OCI-LY3 (cell line): Measurements from ENCODE around the gene CCDC110.

ENCODE experiments used
- H2AFZ ChIP-seq: fragments of 200-600, 300-600 bp; shearing (Covaris generic); 2 replicates; pipeline ENCODE4 v1.6.0; 2014; ENCODE audit warnings: antibody characterized with exemption, low read depth, low read length
- H3K27ac ChIP-seq: fragments of 200-600, 300-600 bp; sonication (generic); 2 replicates; pipeline ENCODE4 v1.5.1; 2014; ENCODE audit warnings: mild to moderate bottlenecking, low read length, moderate library complexity, mixed read lengths
- H3K27me3 ChIP-seq: fragments of 200-600, 300-600 bp; sonication (generic); 2 replicates; pipeline ENCODE4 v1.6.1; 2014; ENCODE audit warnings: low read depth, low read length, mixed read lengths
- H3K36me3 ChIP-seq: fragments of 200-600, 300-600 bp; sonication (generic); replicated peaks from 2 replicates; pipeline ENCODE3; 2014; ENCODE audit warnings: low read depth, low read length, mixed read lengths
- H3K4me1 ChIP-seq: fragments of 300-600, 200-600 bp; sonication (generic); 2 replicates; pipeline ENCODE4 v1.6.1; 2014; ENCODE audit warnings: low read length, mixed read lengths
- H3K4me2 ChIP-seq: fragments of 200-600, 300-600 bp; sonication (generic); 2 replicates; pipeline ENCODE4 v1.6.1; 2014; ENCODE audit warnings: low read length, mixed read lengths
- H3K4me3 ChIP-seq: fragments of 300-600, 200-600 bp; sonication (generic); 2 replicates; pipeline ENCODE4 v1.5.1; 2014; ENCODE audit warnings: antibody characterized with exemption, mild to moderate bottlenecking, low read length, moderate library complexity
- H3K79me2 ChIP-seq: fragments of 300-600, 200-600 bp; shearing (Covaris generic); 2 replicates; pipeline ENCODE4 v1.6.1; 2014; ENCODE audit warnings: mild to moderate bottlenecking, low read length, mixed read lengths
- H3K9ac ChIP-seq: fragments of 300-600, 200-600 bp; shearing (Covaris generic); 2 replicates; pipeline ENCODE4 v1.6.0; 2014; ENCODE audit warnings: mild to moderate bottlenecking, low read length, moderate library complexity
- H3K9me3 ChIP-seq: fragments of 200-600, 300-600 bp; shearing (Covaris generic); 2 replicates; pipeline ENCODE4 v1.6.1; 2014; ENCODE audit warnings: low read length, mixed read lengths; ENCODE audit not compliant: insufficient read depth
- H4K20me1 ChIP-seq: fragments of 200-600, 300-600 bp; sonication (generic); 2 replicates; pipeline ENCODE4 v1.6.1; 2016; ENCODE audit warnings: low read length, mixed read lengths; ENCODE audit not compliant: insufficient read depth
- EZH2phosphoT487 ChIP-seq: fragments of 200-600 bp; shearing (Covaris generic); IDR thresholded peaks from 2 replicates; pipeline ENCODE4 v1.6.1; 2018; ENCODE audit warnings: antibody characterized with exemption, mixed run types, low read depth
- TF ChIP-seq, protein P1 (sequence below): fragments of 200-600, 300-600 bp; sonication (generic); IDR thresholded peaks from 2 replicates; pipeline ENCODE4 v1.5.1; 2014; ENCODE audit warnings: antibody characterized with exemption, low read length, low read depth

CCDC110 gene

DNA sequence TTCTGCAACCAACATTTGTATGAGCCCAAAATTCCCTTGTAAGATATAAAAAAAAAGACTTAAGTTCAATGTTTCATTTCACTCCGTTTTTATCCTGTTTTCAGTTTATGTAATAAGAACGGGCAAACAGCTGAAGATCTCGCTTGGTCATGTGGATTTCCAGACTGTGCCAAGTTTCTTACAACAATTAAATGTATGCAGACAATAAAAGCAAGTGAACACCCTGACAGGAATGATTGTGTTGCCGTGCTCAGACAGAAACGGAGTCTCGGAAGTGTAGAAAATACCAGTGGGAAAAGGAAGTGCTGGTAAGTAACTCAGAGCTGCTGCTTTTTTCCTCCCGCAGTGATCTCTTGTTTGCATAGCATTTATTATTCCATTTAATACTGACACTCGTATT is 72.1 kb downstream of the CCDC110 start:
- no peak overlapping the region for H2AFZ ChIP-seq
- H3K27ac ChIP-seq = peak overlapping the region; percentile 76; the same call in 1 of the 2 replicates
- TF ChIP-seq EZH2phosphoT487 = no peak
- TF ChIP-seq, protein P1, sequence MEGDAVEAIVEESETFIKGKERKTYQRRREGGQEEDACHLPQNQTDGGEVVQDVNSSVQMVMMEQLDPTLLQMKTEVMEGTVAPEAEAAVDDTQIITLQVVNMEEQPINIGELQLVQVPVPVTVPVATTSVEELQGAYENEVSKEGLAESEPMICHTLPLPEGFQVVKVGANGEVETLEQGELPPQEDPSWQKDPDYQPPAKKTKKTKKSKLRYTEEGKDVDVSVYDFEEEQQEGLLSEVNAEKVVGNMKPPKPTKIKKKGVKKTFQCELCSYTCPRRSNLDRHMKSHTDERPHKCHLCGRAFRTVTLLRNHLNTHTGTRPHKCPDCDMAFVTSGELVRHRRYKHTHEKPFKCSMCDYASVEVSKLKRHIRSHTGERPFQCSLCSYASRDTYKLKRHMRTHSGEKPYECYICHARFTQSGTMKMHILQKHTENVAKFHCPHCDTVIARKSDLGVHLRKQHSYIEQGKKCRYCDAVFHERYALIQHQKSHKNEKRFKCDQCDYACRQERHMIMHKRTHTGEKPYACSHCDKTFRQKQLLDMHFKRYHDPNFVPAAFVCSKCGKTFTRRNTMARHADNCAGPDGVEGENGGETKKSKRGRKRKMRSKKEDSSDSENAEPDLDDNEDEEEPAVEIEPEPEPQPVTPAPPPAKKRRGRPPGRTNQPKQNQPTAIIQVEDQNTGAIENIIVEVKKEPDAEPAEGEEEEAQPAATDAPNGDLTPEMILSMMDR = no peak
- H3K9ac ChIP-seq = peak overlapping the region; percentile 62; the same call in 1 of the 2 replicates
- H3K4me3 ChIP-seq = peak overlapping the region; percentile 78
- no peaks in the 10 kb centered on the region for H3K27me3 ChIP-seq
- peak overlapping the region; percentile 91 for H3K4me2 ChIP-seq
- H4K20me1 ChIP-seq = no peaks in the 10 kb centered on the region
- H3K79me2 ChIP-seq = no peaks in the 10 kb centered on the region
- no peaks in the 10 kb centered on the region for H3K9me3 ChIP-seq
- H3K36me3 ChIP-seq = peaks cover 17% of the 10 kb centered on the region
- H3K4me1 ChIP-seq = peaks cover 23% of the 10 kb centered on the region

DNA sequence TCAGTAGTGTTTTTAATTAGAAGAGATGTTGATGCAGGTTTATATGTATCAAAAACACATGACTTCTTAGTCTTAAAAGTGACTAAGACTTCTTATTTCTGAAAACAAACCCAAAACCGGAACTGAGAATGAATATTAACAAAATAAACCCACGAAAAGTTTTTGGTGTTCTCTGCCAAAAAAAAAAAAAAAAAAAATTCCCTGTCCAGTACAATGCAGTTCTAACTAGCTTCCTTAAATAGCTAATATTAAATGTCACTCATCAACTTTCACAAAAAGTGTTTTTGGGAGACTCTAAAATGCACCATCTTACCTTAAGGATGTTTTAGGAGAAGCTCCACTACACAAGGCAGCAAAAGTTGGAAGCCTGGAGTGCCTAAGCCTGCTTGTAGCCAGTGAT is 72.9 kb downstream of the CCDC110 start:
- Histone ChIP-seq H3K4me3 (peak overlapping the region; percentile 78), H3K36me3 (peaks cover 17% of the 10 kb centered on the region), H3K79me2 (no peaks in the 10 kb centered on the region), H3K4me1 (peaks cover 23% of the 10 kb centered on the region), H3K4me2 (peak overlapping the region; percentile 91), H4K20me1 (no peaks in the 10 kb centered on the region), H3K27ac (peak overlapping the region; percentile 76), H2AFZ (no peak overlapping the region), H3K9me3 (no peaks in the 10 kb centered on the region), H3K9ac (peak overlapping the region; percentile 62), H3K27me3 (no peaks in the 10 kb centered on the region)
- TF ChIP-seq, protein P1 = no peak
- no peak for TF ChIP-seq EZH2phosphoT487

DNA sequence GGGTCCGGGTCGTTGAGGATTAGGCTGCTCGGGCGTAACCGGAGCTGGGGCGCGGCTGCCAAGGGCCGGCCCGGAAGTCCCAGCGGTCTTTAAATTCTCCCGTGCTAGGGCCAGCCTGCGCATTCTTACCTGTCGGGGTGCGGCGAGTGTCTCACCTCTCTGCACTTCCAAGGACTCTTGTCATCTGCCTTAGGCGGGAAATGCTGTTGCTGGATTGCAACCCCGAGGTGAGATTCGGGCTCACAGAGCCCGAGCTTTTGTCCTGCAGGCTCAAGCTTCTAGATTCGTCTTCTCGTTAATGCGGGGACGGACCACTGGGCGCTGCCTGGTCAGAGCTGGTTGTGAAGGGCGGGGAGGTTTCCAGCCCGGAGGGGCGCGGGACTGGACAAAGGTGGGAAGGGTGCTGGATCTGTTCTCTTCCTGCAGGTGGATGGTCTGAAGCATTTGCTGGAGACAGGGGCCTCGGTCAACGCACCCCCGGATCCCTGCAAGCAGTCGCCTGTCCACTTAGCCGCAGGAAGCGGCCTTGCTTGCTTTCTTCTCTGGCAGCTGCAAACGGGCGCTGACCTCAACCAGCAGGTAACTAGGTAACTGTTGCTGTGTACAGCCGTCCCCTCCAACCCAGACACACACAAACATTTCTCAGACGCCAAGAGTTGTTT is 74.7 kb downstream of the CCDC110 start, which contains the start of gene ANKRD37:
ANKRD37 (plus strand) TSS at position 118 of the 662 bp plus-strand sequence; CDS start at position 201, 83 bp downstream.
- Histone ChIP-seq H4K20me1 (no peaks in the 10 kb centered on the region), H3K4me3 (peak within 1 kb of the TSS; percentile 79), H3K9ac (peak within 1 kb of the TSS; percentile 72), H2AFZ (no peak within 1 kb of the TSS; the same call in 1 of the 2 replicates), H3K27me3 (no peaks in the 10 kb centered on the region), H3K27ac (peak within 1 kb of the TSS; percentile 77), H3K36me3 (peaks cover 17% of the 10 kb centered on the region), H3K9me3 (no peaks in the 10 kb centered on the region), H3K79me2 (no peaks in the 10 kb centered on the region), H3K4me1 (peaks cover 23% of the 10 kb centered on the region), H3K4me2 (peak within 1 kb of the TSS; percentile 91)
- TF ChIP-seq EZH2phosphoT487 = no peak
- TF ChIP-seq, protein P1 = no peak

DNA sequence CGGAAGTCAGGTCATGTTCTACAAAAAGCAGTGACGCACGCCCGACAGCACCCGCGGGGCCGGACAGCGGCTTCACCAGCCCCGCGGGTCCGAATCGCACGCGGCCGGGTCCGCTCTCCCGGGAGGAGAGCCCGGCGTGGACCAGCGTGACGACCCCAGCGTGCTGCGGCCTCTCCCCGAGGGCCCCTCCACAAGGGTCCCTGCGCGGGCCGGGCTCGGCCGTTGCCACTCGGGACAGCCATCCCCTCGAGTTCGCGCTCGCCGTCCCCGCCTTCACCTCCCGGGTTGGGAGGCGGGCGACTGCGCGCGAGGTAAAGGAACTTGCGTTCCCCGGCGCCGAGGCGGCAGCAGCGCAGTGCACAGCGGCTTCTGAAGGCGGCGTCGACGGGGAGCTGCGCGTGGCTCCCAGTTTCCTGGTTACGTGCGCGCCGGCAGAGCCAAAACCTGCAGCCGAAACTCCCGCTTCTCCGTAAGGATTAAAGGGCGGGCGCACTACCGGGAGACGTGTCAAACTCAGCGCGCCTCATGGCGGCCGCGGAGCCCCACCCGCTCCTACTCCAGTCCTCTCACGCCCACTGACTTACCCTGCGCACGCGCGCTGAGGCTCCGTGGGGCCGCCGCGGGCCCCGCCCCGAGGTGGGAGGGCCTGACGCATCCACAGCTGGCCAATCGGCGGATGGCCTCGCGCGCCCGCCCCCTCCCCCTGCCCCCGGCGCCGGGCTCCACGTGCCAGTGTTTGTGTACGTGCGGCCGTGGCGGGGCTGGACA is 75.4 kb downstream of the CCDC110 start:
- H3K27me3 ChIP-seq = no peaks in the 10 kb centered on the region
- H4K20me1 ChIP-seq = no peaks in the 10 kb centered on the region
- H3K4me3 ChIP-seq = peak overlapping the region; percentile 79
- TF ChIP-seq EZH2phosphoT487 = no peak
- TF ChIP-seq, protein P1 = no peak
- H3K4me2 ChIP-seq = peak overlapping the region; percentile 91
- no peaks in the 10 kb centered on the region for H3K79me2 ChIP-seq
- H3K4me1 ChIP-seq = peaks cover 23% of the 10 kb centered on the region
- no peak overlapping the region; the same call in 1 of the 2 replicates for H2AFZ ChIP-seq
- H3K9ac ChIP-seq = peak overlapping the region; percentile 72
- peak overlapping the region; percentile 77 for H3K27ac ChIP-seq
- peaks cover 17% of the 10 kb centered on the region for H3K36me3 ChIP-seq
- no peaks in the 10 kb centered on the region for H3K9me3 ChIP-seq
